Fibroblast of the aortic adventitia (primary cell): ENCODE data around the gene SPRED2. TPM values are rescaled to one million over a fixed set of nuclear protein-coding genes. Genes with fewer than 3 reads are reported as not detected.

Source experiments
- DNase-seq: peaks from one replicate; pipeline ENCODE4 v3.0.0-alpha.2; 2010; ENCODE audit warnings: low read depth
- H3K4me3 ChIP-seq: 2 replicates; pipeline ENCODE4 v1.5.1; 2011; ENCODE audit warnings: low read depth, mild to moderate bottlenecking, control low read depth, low read length, moderate library complexity
- CTCF ChIP-seq: IDR thresholded peaks from 2 replicates; pipeline ENCODE4 v1.5.1; 2011; ENCODE audit warnings: mild to moderate bottlenecking, low read length, control low read depth, inconsistent platforms; ENCODE audit not compliant: insufficient read depth
- total RNA-seq: library from RNA; depleted of rRNA; stranded (reverse); fragments of >200 nt; gene quantifications from 2 replicates; pipeline ENCODE4 v1.2.3, GENCODE V29; 2012; ENCODE audit warnings: low replicate concordance

Gene SPRED2
- total RNA-seq, 1 donor = 20.6 TPM

DNA sequence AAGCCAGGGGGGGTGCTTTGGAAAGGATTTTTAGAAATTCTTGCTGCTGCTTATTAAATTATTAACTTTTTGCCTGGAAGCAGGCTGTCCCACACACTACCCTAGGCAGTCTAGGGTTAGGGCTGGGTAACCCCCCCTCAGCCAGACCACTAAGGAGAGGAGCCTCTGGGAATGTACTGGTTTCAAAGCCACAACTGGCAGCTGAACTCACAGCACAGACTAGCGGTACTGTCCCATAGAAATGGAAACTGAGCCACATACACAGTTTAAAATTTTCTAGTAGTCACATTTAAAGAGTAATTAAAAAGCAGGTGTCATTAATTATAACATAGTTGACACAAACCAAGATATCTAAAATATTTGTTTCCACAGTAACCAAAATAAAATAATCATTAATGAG is 50.1 kb downstream of the SPRED2 start:
- no peak for DNase-seq
- H3K4me3 ChIP-seq = no peak overlapping the region
- no peak for TF ChIP-seq CTCF

GRCh38 chr2:65381607-65382051 is 50.8 kb downstream of the SPRED2 start:
- no peak for DNase-seq
- TF ChIP-seq CTCF = no peak
- H3K4me3 ChIP-seq = no peak overlapping the region

- DNase-seq = no peak
- no peak for TF ChIP-seq CTCF
These were observed 52.1 kb downstream of the SPRED2 start for GRCh38 chr2:65380255-65380654.

DNA sequence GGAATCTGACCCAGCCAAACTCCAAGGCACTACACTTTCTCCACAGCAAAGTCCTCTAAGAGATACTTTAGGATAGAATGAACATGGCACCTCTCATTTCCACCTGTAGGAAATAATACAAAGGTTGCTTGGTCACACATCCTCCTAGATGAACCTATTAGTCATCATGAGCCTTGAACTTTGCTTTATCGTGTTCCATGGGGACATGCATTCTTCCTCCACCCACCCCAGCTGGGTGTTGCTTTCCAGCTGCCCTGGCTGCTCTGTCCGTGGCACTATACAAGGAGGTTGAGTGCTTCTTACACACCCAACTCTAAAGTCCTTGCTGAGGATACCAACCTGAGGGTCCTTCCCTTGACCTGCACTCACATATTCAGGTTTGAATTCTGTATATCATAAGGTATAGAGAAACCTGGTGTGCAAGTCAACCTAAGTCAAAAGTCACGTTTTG is 52.7 kb downstream of the SPRED2 start:
- TF ChIP-seq CTCF = no peak
- no peak overlapping the region for H3K4me3 ChIP-seq

More at GRCh38 chr2:65380255-65380654, 52.1 kb downstream of the SPRED2 start:
- H3K4me3 ChIP-seq = no peak overlapping the region

DNA sequence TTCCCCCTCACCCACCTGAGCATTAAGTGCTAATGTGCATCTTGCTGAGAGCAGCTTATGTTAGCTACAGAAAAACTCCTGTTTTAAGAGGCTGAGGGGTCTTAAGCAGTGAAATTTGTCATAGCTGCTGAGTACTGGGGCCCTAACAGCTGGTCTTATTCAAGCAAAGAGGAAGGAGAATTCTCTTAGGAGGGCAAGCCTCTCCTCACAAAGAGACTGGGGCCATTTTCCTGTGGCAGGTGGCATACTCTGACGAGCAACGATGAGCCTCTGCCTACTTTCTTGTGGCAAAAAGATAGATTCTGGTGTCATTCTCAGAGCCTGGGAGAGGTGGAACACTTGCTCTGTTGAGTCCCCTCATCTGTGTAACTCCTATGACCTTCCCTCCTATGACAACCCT is 53.2 kb downstream of the SPRED2 start:
- no peak for DNase-seq
- TF ChIP-seq CTCF = no peak
- H3K4me3 ChIP-seq = no peak overlapping the region

More for the DNA sequence above, 52.7 kb downstream of the SPRED2 start:
- no peak for DNase-seq

GRCh38 chr2:65378290-65378689 is 54.1 kb downstream of the SPRED2 start:
- no peak for DNase-seq
- H3K4me3 ChIP-seq = no peak overlapping the region
- no peak for TF ChIP-seq CTCF

DNA sequence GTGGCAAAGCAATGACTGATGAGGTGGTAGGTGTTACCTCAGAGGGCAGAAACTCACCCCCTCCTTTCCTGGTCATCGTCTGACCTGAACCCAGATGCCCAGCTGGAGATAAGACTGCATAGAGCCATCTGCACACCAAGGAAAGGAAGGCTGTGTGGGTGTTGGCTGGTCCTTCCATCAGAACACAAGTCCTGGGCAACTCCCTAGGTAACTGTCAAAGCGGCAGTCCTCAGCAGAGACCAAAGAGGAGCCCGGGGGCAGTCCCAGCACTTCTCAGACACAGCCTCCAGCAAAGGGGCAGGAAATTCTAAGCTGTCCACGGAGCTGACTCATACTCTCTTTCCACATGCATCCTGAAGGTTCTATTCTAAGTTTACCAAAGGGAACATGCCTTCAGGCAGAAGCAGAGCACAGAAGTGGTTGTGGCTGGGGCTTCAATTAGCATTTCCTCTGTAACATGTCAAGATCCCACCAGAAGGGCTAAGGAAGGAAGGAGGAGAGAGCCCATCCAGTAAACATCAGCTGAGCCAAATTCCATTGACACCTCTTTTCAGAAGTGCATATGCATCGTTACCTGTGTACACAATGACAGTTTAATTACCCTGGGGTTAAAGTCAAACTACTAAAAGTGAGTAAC is 54.7 kb downstream of the SPRED2 start:
- peak; percentile 69 for DNase-seq
- H3K4me3 ChIP-seq = no peak overlapping the region
- no peak for TF ChIP-seq CTCF
